Keratinocyte (primary cell): ENCODE results near the gene CLPTM1L. TPM values are rescaled to one million over a fixed set of nuclear protein-coding genes. Genes with fewer than 3 reads are reported as not detected.

Source experiments
- DNase-seq: peaks from one replicate; pipeline ENCODE4 v3.0.0-alpha.2; 2011; ENCODE audit warnings: low read depth, missing footprints, low spot score
- FAIRE-seq: peaks from 2 replicates; lab custom pipeline; 2011; peaks lifted over from hg19 to GRCh38; lab: Jason Lieb, UNC
- H2AFZ ChIP-seq: 2 replicates; pipeline ENCODE4 v1.6.0; 2012; ENCODE audit warnings: low read length, control low read depth, inconsistent platforms; ENCODE audit not compliant: control insufficient read depth
- H3K27ac ChIP-seq: 2 replicates; pipeline ENCODE4 v1.5.1; 2011; ENCODE audit warnings: low read length; ENCODE audit not compliant: control insufficient read depth, insufficient read depth
- H3K27me3 ChIP-seq: 3 replicates; pipeline ENCODE4 v1.6.0; 2011; ENCODE audit warnings: low read length; ENCODE audit not compliant: control insufficient read depth, insufficient read depth; ENCODE audit errors: extremely low read depth
- H3K36me3 ChIP-seq, 2 experiments: 2 replicates in 1 of 2; 3 replicates in 1 of 2; pipeline ENCODE4 v1.5.1; 2011; ENCODE audit warnings: low read length in 2 of 2, mild to moderate bottlenecking in 1 of 2; ENCODE audit not compliant: control insufficient read depth in 2 of 2, insufficient read depth in 2 of 2; ENCODE audit errors: extremely low read depth in 1 of 2
- H3K4me1 ChIP-seq: 3 replicates; pipeline ENCODE4 v1.5.1; 2011; ENCODE audit warnings: low read length; ENCODE audit not compliant: control insufficient read depth, insufficient read depth; ENCODE audit errors: extremely low read depth
- H3K4me2 ChIP-seq: 3 replicates; pipeline ENCODE4 v1.6.0; 2011; ENCODE audit warnings: low read depth, low read length; ENCODE audit not compliant: control insufficient read depth, insufficient read depth; ENCODE audit errors: extremely low read depth
- H3K4me3 ChIP-seq, 3 experiments: fragments of 200-600 bp in 1 of 3; sonication (generic) in 1 of 3; 2 replicates in 2 of 3; 3 replicates in 1 of 3; pipeline ENCODE4 v1.5.1; 2011 to 2016; ENCODE audit warnings: low read length in 3 of 3, mild to moderate bottlenecking in 3 of 3, control low read depth in 2 of 3, inconsistent platforms in 1 of 3, low read depth in 1 of 3, mixed read lengths in 1 of 3, mixed run types in 1 of 3, moderate library complexity in 1 of 3; ENCODE audit not compliant: control insufficient read depth in 2 of 3, insufficient read depth in 2 of 3; ENCODE audit errors: extremely low read depth in 1 of 3
- H3K79me2 ChIP-seq: 2 replicates; pipeline ENCODE4 v1.6.0; 2012; ENCODE audit warnings: low read length; ENCODE audit not compliant: control insufficient read depth, insufficient read depth
- H3K9ac ChIP-seq: 3 replicates; pipeline ENCODE4 v1.6.0; 2011; ENCODE audit warnings: low read length; ENCODE audit not compliant: control insufficient read depth, insufficient read depth; ENCODE audit errors: extremely low read depth
- H3K9me1 ChIP-seq: 3 replicates; pipeline ENCODE4 v1.6.0; 2011; ENCODE audit warnings: low read length; ENCODE audit not compliant: control insufficient read depth, insufficient read depth; ENCODE audit errors: extremely low read depth
- H3K9me3 ChIP-seq: 2 replicates; pipeline ENCODE4 v1.5.1; 2012; ENCODE audit warnings: low read depth, low read length; ENCODE audit not compliant: control insufficient read depth
- H4K20me1 ChIP-seq: 3 replicates; pipeline ENCODE4 v1.6.0; 2011; ENCODE audit warnings: low read length; ENCODE audit not compliant: control insufficient read depth, insufficient read depth; ENCODE audit errors: extremely low read depth
- CTCF ChIP-seq, 3 experiments: IDR thresholded peaks in 1 of 3; conservative IDR thresholded peaks in 1 of 3; optimal IDR thresholded peaks in 1 of 3; 2 replicates in 2 of 3; 3 replicates in 1 of 3; pipeline versions ENCODE3 to v1.5.1; 2011; ENCODE audit warnings: low read length in 3 of 3, mild to moderate bottlenecking in 3 of 3, moderate library complexity in 2 of 3, control low read depth in 1 of 3, inconsistent platforms in 1 of 3; ENCODE audit not compliant: insufficient read depth in 2 of 3; ENCODE audit errors: extremely low read depth in 1 of 3
- EZH2 ChIP-seq: IDR thresholded peaks from one replicate; pipeline ENCODE4 v1.6.1; 2012; ENCODE audit warnings: inconsistent platforms, mild to moderate bottlenecking, low read length, moderate library complexity
- dilution Hi-C: fragments of 300-500 bp; cut with MboI; formaldehyde crosslinking; loops from one replicate; pipeline ENCODE4 v1.7.0; 2020; ENCODE audit warnings: low sequenced_read_pairs; ENCODE audit not compliant: extremely low pct_ligation_motif_present
- polyA plus RNA-seq, 5 experiments: library from polyadenylated mRNA; depleted of rRNA in 3 of 5; stranded (reverse) in 3 of 5; stranded (forward) in 1 of 5; unstranded in 1 of 5; fragments of >200 nt; gene quantifications; 1 replicate in 1 of 5; 2 replicates in 3 of 5; 3 replicates in 1 of 5; pipeline versions ENCODE4 v1.2.1 to v1.2.3, GENCODE V29; 2011 to 2012; ENCODE audit warnings: missing spikeins in 2 of 5, low read depth in 1 of 5, low replicate concordance in 1 of 5

Gene CLPTM1L
- polyA plus RNA-seq, 1 donor (not counting 4 experiments of a cell fraction or from before 2014, with no cell fraction given) = 142 TPM

- DNase-seq (no peak), FAIRE-seq (no peak)
- no peaks in the 10 kb centered on the region for H4K20me1 ChIP-seq
- no peak overlapping the region for H3K9ac ChIP-seq
- H3K36me3 ChIP-seq = no peaks in the 10 kb centered on the region
- dilution Hi-C loops = no loop called here
- H3K27ac ChIP-seq = no peak overlapping the region
- no peak overlapping the region for H2AFZ ChIP-seq
- H3K4me1 ChIP-seq = no peaks in the 10 kb centered on the region
- H3K27me3 ChIP-seq = peaks cover 7% of the 10 kb centered on the region
- H3K79me2 ChIP-seq = no peaks in the 10 kb centered on the region
- H3K4me3 ChIP-seq = no peak overlapping the region
- no peaks in the 10 kb centered on the region for H3K9me1 ChIP-seq
- TF ChIP-seq CTCF (optimal IDR thresholded peaks at IDR 0.05 in 1 of 3, IDR thresholded peaks at IDR 0.05 in 1 of 3, conservative IDR thresholded peaks at IDR 0.05 in 1 of 3; ENCODE audit: extremely low read depth in 1 of 3, insufficient read depth in 2 of 3, low read length in 3 of 3) (no peak), EZH2 (no peak)
- H3K9me3 ChIP-seq = peaks cover 2% of the 10 kb centered on the region
- H3K4me2 ChIP-seq = no peak overlapping the region
Measured at GRCh38 chr5:1378096-1378495, 33.2 kb upstream of the CLPTM1L start.

- Histone ChIP-seq H3K27me3 (peaks cover 7% of the 10 kb centered on the region), H3K4me2 (no peak overlapping the region)
Measured at GRCh38 chr5:1376981-1377380, 32.1 kb upstream of the CLPTM1L start.

More at GRCh38 chr5:1376981-1377380, 32.1 kb upstream of the CLPTM1L start:
- Histone ChIP-seq H3K79me2 (no peaks in the 10 kb centered on the region), H3K9ac (no peak overlapping the region), H3K36me3 (no peaks in the 10 kb centered on the region), H3K9me1 (no peaks in the 10 kb centered on the region), H3K9me3 (peaks cover 2% of the 10 kb centered on the region), H3K27ac (no peak overlapping the region), H3K4me1 (no peaks in the 10 kb centered on the region), H4K20me1 (no peaks in the 10 kb centered on the region), H3K4me3 (no peak overlapping the region), H2AFZ (no peak overlapping the region)
- FAIRE-seq (no peak), DNase-seq (no peak)
- TF ChIP-seq CTCF (optimal IDR thresholded peaks at IDR 0.05 in 1 of 3, IDR thresholded peaks at IDR 0.05 in 1 of 3, conservative IDR thresholded peaks at IDR 0.05 in 1 of 3; ENCODE audit: extremely low read depth in 1 of 3, insufficient read depth in 2 of 3, low read length in 3 of 3) (no peak), EZH2 (no peak)
- dilution Hi-C loops = no loop called here
